Upper lobe of left lung (tissue), 6 donors: ENCODE results near the gene ASTN2. TPM values are rescaled to one million over a fixed set of nuclear protein-coding genes. Genes with fewer than 3 reads are reported as not detected.

Experiments
- ATAC-seq, 2 donors: fragments of 200-7000 bp; cut with Tn5 transposase; one replicate each; pipeline ENCODE4 v1.9.1; 2022; ENCODE audit warnings: mild to moderate bottlenecking in 2 of 2, moderate library complexity in 2 of 2; ENCODE audit not compliant: low FRiP score in 2 of 2
- DNase-seq, 2 donors: peaks; one replicate each; pipeline ENCODE4 v3.0.0-alpha.2; 2019 to 2020
- H3K27ac ChIP-seq, 4 donors: fragments of 200-600 bp; sonication (generic); one replicate each; pipeline ENCODE4 v1.5.1; 2016 to 2019
- H3K27me3 ChIP-seq, 4 donors: fragments of 200-600 bp; sonication (generic); one replicate each; pipeline ENCODE4 v1.5.1; 2017 to 2019
- H3K36me3 ChIP-seq, 4 donors: fragments of 200-600 bp; sonication (generic); one replicate each; pipeline ENCODE4 v1.5.1; 2016 to 2019
- H3K4me1 ChIP-seq, 4 donors: fragments of 200-600 bp; sonication (generic); one replicate each; pipeline ENCODE4 v1.5.1; 2018 to 2019
- H3K4me3 ChIP-seq, 4 donors: fragments of 200-600 bp; sonication (generic); one replicate each; pipeline ENCODE4 v1.5.1; 2017 to 2019; ENCODE audit warnings: mild to moderate bottlenecking in 2 of 4, moderate library complexity in 1 of 4
- H3K9me3 ChIP-seq, 4 donors: fragments of 200-600 bp; sonication (generic); one replicate each; pipeline ENCODE4 v1.5.1; 2018 to 2019
- CTCF ChIP-seq, 6 experiments: fragments of 450-650 bp in 4 of 6; fragments of 200-600 bp in 2 of 6; sonication (generic) in 2 of 6; IDR thresholded peaks; one replicate each; pipeline ENCODE4 v1.5.1; 2016 to 2019; ENCODE audit warnings: antibody characterized with exemption in 6 of 6
- EP300 ChIP-seq, 4 donors: sonication (generic); formaldehyde crosslinking; IDR thresholded peaks; one replicate each; pipeline ENCODE4 v1.5.1; 2017; ENCODE audit warnings: antibody characterized with exemption in 4 of 4, control low read depth in 2 of 4
- POLR2A ChIP-seq, 4 donors: fragments of 450-650 bp; IDR thresholded peaks; one replicate each; pipeline ENCODE4 v1.5.1; 2016 to 2017; ENCODE audit warnings: antibody characterized with exemption in 4 of 4, mild to moderate bottlenecking in 2 of 4
- POLR2AphosphoS5 ChIP-seq, 2 donors: sonication (generic); formaldehyde crosslinking; IDR thresholded peaks; one replicate each; pipeline ENCODE4 v1.5.1; 2017; ENCODE audit warnings: antibody characterized with exemption in 2 of 2
- WGBS, 2 donors: methylation state at CpG; one replicate each; pipeline ENCODE4 v1.1.5; 2017 to 2018; 5-methylcytosine and 5-hydroxymethylcytosine counted together
- total RNA-seq, 6 donors: library from RNA; depleted of rRNA in 4 of 6; stranded (reverse); fragments of >200 nt in 4 of 6; gene quantifications; one replicate each; pipeline versions ENCODE4 v1.1.0 to v1.2.1, GENCODE V29; 2016 to 2021
- donor health status: DM: no; HTN: no; CAD: no; lungs with moderate emphysema.
- donor health status: DM: no; HTN: yes; CAD: no; lungs with severe emphysema.

ASTN2 gene
- total RNA-seq, 6 donors from 2014 or later = 2.0 to 7.5 (median 3.4) TPM

GRCh38 chr9:117191504-117192261 lies 223.2 kb downstream of the ASTN2 start:
- H3K27ac ChIP-seq = no peak overlapping the region
- no peak for ATAC-seq
- no peaks in the 10 kb centered on the region for H3K36me3 ChIP-seq

GRCh38 chr9:117189121-117189520 lies 225.7 kb downstream of the ASTN2 start:
- whole genome bisulfite sequencing, 2 donors = 69 to 77% methylated on average over 3 of the region's 3 CpGs
- no peak overlapping the region for H3K27ac ChIP-seq
- no peak for TF ChIP-seq CTCF (IDR thresholded peaks at IDR 0.05)
- no peak for TF ChIP-seq POLR2A (IDR thresholded peaks at IDR 0.05)
- TF ChIP-seq POLR2AphosphoS5 (IDR thresholded peaks at IDR 0.05) = no peak
- no peak for TF ChIP-seq EP300 (IDR thresholded peaks at IDR 0.05)

More at GRCh38 chr9:117191504-117192261, 223.2 kb downstream of the ASTN2 start:
- 37 to 45% methylated on average over 5 of the region's 5 CpGs for WGBS, 2 donors
- Histone ChIP-seq H3K27me3 (no peaks in the 10 kb centered on the region), H3K9me3 (no peaks in the 10 kb centered on the region), H3K4me3 (no peak overlapping the region), H3K4me1 (no peaks in the 10 kb centered on the region)
- no peak for DNase-seq
- no peak for TF ChIP-seq CTCF (IDR thresholded peaks at IDR 0.05)
- TF ChIP-seq EP300 (IDR thresholded peaks at IDR 0.05) = no peak
- TF ChIP-seq POLR2AphosphoS5 (IDR thresholded peaks at IDR 0.05) = no peak
- TF ChIP-seq POLR2A (IDR thresholded peaks at IDR 0.05) = no peak

GRCh38 chr9:117188394-117188793 lies 226.5 kb downstream of the ASTN2 start:
- TF ChIP-seq POLR2AphosphoS5 (IDR thresholded peaks at IDR 0.05) (no peak), EP300 (IDR thresholded peaks at IDR 0.05) (no peak), POLR2A (IDR thresholded peaks at IDR 0.05) (no peak), CTCF (IDR thresholded peaks at IDR 0.05) (no peak)
- Histone ChIP-seq H3K36me3 (no peaks in the 10 kb centered on the region), H3K27ac (no peak overlapping the region), H3K4me1 (no peaks in the 10 kb centered on the region), H3K27me3 (no peaks in the 10 kb centered on the region), H3K9me3 (no peaks in the 10 kb centered on the region), H3K4me3 (no peak overlapping the region)
- no peak for ATAC-seq
- DNase-seq = no peak
- WGBS, 2 donors = 65% methylated on average over 3 of the region's 3 CpGs

More at GRCh38 chr9:117189121-117189520, 225.7 kb downstream of the ASTN2 start:
- Histone ChIP-seq H3K9me3 (no peaks in the 10 kb centered on the region), H3K4me1 (no peaks in the 10 kb centered on the region), H3K36me3 (no peaks in the 10 kb centered on the region), H3K4me3 (no peak overlapping the region), H3K27me3 (no peaks in the 10 kb centered on the region)
- DNase-seq (no peak), ATAC-seq (no peak)

- 70 to 93% methylated on average over 2 of the region's 2 CpGs for WGBS, 2 donors
- no peak for DNase-seq
- no peak for TF ChIP-seq POLR2A (IDR thresholded peaks at IDR 0.05)
- no peak for TF ChIP-seq POLR2AphosphoS5 (IDR thresholded peaks at IDR 0.05)
- no peak for TF ChIP-seq CTCF (IDR thresholded peaks at IDR 0.05)
- no peak for TF ChIP-seq EP300 (IDR thresholded peaks at IDR 0.05)
Observed at GRCh38 chr9:117187498-117187897, 227.4 kb downstream of the ASTN2 start.

GRCh38 chr9:117184173-117184572 lies 230.7 kb downstream of the ASTN2 start:
- no peak overlapping the region for H3K4me3 ChIP-seq
- H3K27me3 ChIP-seq = no peaks in the 10 kb centered on the region
- DNase-seq (no peak), ATAC-seq (no peak)
- WGBS, 2 donors = 36 to 57% methylated on average over 7 of the region's 7 CpGs
- H3K36me3 ChIP-seq = no peaks in the 10 kb centered on the region
- no peaks in the 10 kb centered on the region for H3K4me1 ChIP-seq
- no peaks in the 10 kb centered on the region for H3K9me3 ChIP-seq
- H3K27ac ChIP-seq = no peak overlapping the region
- no peak for TF ChIP-seq CTCF (IDR thresholded peaks at IDR 0.05)
- TF ChIP-seq POLR2AphosphoS5 (IDR thresholded peaks at IDR 0.05) = no peak
- no peak for TF ChIP-seq EP300 (IDR thresholded peaks at IDR 0.05)
- no peak for TF ChIP-seq POLR2A (IDR thresholded peaks at IDR 0.05)

More at GRCh38 chr9:117187498-117187897, 227.4 kb downstream of the ASTN2 start:
- H3K27ac ChIP-seq = no peak overlapping the region
- no peaks in the 10 kb centered on the region for H3K9me3 ChIP-seq
- H3K4me1 ChIP-seq = no peaks in the 10 kb centered on the region
- no peaks in the 10 kb centered on the region for H3K36me3 ChIP-seq
- H3K4me3 ChIP-seq = no peak overlapping the region
- no peaks in the 10 kb centered on the region for H3K27me3 ChIP-seq
- no peak for ATAC-seq
